HepG2 (cell line): ENCODE measurements around the gene IGF2. TPM values are rescaled to one million over a fixed set of nuclear protein-coding genes. Genes with fewer than 3 reads are reported as not detected.

Experiments
- AGO2 ChIP-seq: fragments of 200-400 bp; formaldehyde crosslinking; optimal IDR thresholded peaks from 2 replicates; pipeline ENCODE3; 2017; ENCODE audit warnings: mild to moderate bottlenecking, low read depth, low read length, moderate library complexity
- EP300 ChIP-seq, 3 experiments: sonication (generic) in 1 of 3; formaldehyde crosslinking in 1 of 3; IDR thresholded peaks; 2 replicates each; pipeline versions ENCODE4 v1.5.1 to v1.6.1; 2011 to 2020; ENCODE audit warnings: low read depth in 2 of 3, low read length in 2 of 3, borderline replicate concordance in 1 of 3, improper control_type of control experiment in 1 of 3, mild to moderate bottlenecking in 1 of 3, missing genetic modification reagents in 1 of 3, moderate library complexity in 1 of 3
- GATA4 ChIP-seq: sonication (generic); IDR thresholded peaks from 2 replicates; pipeline ENCODE4 v1.6.1; 2016; ENCODE audit warnings: antibody characterized with exemption, low read depth, borderline replicate concordance
- GPN1 ChIP-seq: sonication (generic); formaldehyde crosslinking; IDR thresholded peaks from 2 replicates; pipeline ENCODE4 v1.5.1; 2020; ENCODE audit warnings: missing genetic modification reagents, borderline replicate concordance
- ISL2 ChIP-seq: sonication (generic); formaldehyde crosslinking; IDR thresholded peaks from 2 replicates; pipeline ENCODE4 v1.5.0; 2020; ENCODE audit warnings: missing genetic modification reagents
- RFXANK ChIP-seq: IDR thresholded peaks from 2 replicates; pipeline ENCODE4 v1.6.1; 2016
- SRF ChIP-seq: IDR thresholded peaks from 2 replicates; pipeline ENCODE4 v1.6.1; 2011; ENCODE audit warnings: mild to moderate bottlenecking, low read depth, low read length, moderate library complexity
- SRSF1 ChIP-seq: fragments of 200-400 bp; formaldehyde crosslinking; optimal IDR thresholded peaks from 2 replicates; pipeline ENCODE3; 2017; ENCODE audit warnings: mild to moderate bottlenecking, low read depth, low read length, moderate library complexity
- ZBTB8A ChIP-seq: sonication (generic); formaldehyde crosslinking; IDR thresholded peaks from 2 replicates; pipeline ENCODE4 v1.4.0; 2020; ENCODE audit warnings: mild to moderate bottlenecking, low read depth, missing genetic modification reagents, borderline replicate concordance
- ZFP37 ChIP-seq: sonication (generic); formaldehyde crosslinking; IDR thresholded peaks from 2 replicates; pipeline ENCODE4 v1.4.0; 2020; ENCODE audit warnings: missing genetic modification reagents, borderline replicate concordance
- ZNF180 ChIP-seq: sonication (generic); formaldehyde crosslinking; IDR thresholded peaks from 2 replicates; pipeline ENCODE4 v1.4.0; 2020; ENCODE audit warnings: low read depth, missing genetic modification reagents, borderline replicate concordance
- ZNF331 ChIP-seq: sonication (generic); formaldehyde crosslinking; IDR thresholded peaks from 2 replicates; pipeline ENCODE4 v1.4.0; 2020; ENCODE audit warnings: missing genetic modification reagents
- ZNF350 ChIP-seq: sonication (generic); formaldehyde crosslinking; IDR thresholded peaks from 2 replicates; pipeline ENCODE4 v1.4.0; 2020; ENCODE audit warnings: mild to moderate bottlenecking, low read depth, missing genetic modification reagents, borderline replicate concordance
- ZNF780A ChIP-seq: sonication (generic); formaldehyde crosslinking; IDR thresholded peaks from 2 replicates; pipeline ENCODE4 v1.8.0; 2022; ENCODE audit warnings: mild to moderate bottlenecking, missing genetic modification reagents, moderate library complexity
- ZNF788 ChIP-seq: sonication (generic); formaldehyde crosslinking; IDR thresholded peaks from 2 replicates; pipeline ENCODE4 v1.5.0; 2020; ENCODE audit warnings: mild to moderate bottlenecking, missing genetic modification reagents, borderline replicate concordance
- polyA plus RNA-seq, 8 experiments: library from polyadenylated mRNA; depleted of rRNA in 3 of 8; stranded (reverse) in 7 of 8; unstranded in 1 of 8; fragments of >200 nt; fragmentation: Illumina TruSeq in 4 of 8; extraction: Trizol in 4 of 8; gene quantifications; 2 replicates each; pipeline versions ENCODE4 v1.2.1 to v1.2.3, GENCODE V29; 2011 to 2016; ENCODE audit warnings: low read depth in 4 of 8, missing spikeins in 1 of 8, mixed read lengths in 1 of 8; ENCODE audit not compliant: insufficient read depth in 1 of 8
- total RNA-seq, 5 experiments: library from RNA; depleted of rRNA; stranded (reverse); fragments of >200 nt; fragmentation: Illumina TruSeq; extraction: Trizol; gene quantifications; 2 replicates each; pipeline ENCODE4 v1.2.3, GENCODE V29; 2016; ENCODE audit warnings: low read depth in 1 of 5
- TF ChIP-seq, protein P1 (sequence below): sonication (generic); formaldehyde crosslinking; IDR thresholded peaks from 2 replicates; pipeline ENCODE4 v1.5.0; 2020; ENCODE audit warnings: mild to moderate bottlenecking, missing genetic modification reagents
- TF ChIP-seq, protein P2 (sequence below), 2 experiments: sonication (generic) in 1 of 2; formaldehyde crosslinking in 1 of 2; IDR thresholded peaks; 2 replicates each; pipeline versions ENCODE4 v1.4.0 to v1.6.1; 2018 to 2020; ENCODE audit warnings: missing genetic modification reagents in 2 of 2, borderline replicate concordance in 1 of 2, low read depth in 1 of 2, mild to moderate bottlenecking in 1 of 2, missing biosample characterization in 1 of 2
- TF ChIP-seq, protein P3 (sequence below): fragments of 450-650 bp; IDR thresholded peaks from 2 replicates; pipeline ENCODE4 v1.6.1; 2017

IGF2 gene
- total and polyA plus RNA-seq, 2 of the 13 experiments (the other 11 are each of a cell fraction or from before 2014, with no cell fraction given): 79.1 to 254 TPM

DNA sequence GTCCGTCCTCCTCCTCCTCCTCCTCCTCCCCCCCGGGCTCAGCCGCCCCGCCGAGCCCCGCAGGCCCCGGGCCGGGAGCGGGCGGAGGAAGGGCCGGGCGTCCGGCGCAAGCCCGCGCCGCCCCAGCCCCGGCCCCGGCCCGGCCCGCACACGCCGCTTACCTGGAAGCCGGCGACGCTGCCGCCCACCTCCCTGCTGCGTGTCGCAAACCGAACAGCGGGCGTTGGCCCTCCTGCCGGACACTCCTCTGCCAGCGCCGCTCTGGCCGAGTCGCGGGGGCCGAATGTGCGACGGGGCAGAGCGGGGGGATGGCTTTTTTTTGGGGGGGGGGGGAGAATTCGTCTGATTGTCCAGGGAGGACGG lies 1.1 kb downstream of the IGF2 start (continued):
- TF ChIP-seq SRSF1: peak; percentile 46
- TF ChIP-seq, protein P1, sequence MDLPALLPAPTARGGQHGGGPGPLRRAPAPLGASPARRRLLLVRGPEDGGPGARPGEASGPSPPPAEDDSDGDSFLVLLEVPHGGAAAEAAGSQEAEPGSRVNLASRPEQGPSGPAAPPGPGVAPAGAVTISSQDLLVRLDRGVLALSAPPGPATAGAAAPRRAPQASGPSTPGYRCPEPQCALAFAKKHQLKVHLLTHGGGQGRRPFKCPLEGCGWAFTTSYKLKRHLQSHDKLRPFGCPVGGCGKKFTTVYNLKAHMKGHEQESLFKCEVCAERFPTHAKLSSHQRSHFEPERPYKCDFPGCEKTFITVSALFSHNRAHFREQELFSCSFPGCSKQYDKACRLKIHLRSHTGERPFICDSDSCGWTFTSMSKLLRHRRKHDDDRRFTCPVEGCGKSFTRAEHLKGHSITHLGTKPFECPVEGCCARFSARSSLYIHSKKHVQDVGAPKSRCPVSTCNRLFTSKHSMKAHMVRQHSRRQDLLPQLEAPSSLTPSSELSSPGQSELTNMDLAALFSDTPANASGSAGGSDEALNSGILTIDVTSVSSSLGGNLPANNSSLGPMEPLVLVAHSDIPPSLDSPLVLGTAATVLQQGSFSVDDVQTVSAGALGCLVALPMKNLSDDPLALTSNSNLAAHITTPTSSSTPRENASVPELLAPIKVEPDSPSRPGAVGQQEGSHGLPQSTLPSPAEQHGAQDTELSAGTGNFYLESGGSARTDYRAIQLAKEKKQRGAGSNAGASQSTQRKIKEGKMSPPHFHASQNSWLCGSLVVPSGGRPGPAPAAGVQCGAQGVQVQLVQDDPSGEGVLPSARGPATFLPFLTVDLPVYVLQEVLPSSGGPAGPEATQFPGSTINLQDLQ (CRISPR knock-in tag): no peak
- peak; percentile 11; the same call in 1 of the 2 replicates for TF ChIP-seq ZNF350 (CRISPR knock-in tag)
- TF ChIP-seq ZNF780A (CRISPR knock-in tag): no peak
- TF ChIP-seq ISL2 (CRISPR knock-in tag): no peak
- no peak for TF ChIP-seq EP300 (IDR thresholded peaks at IDR 0.05; ENCODE audit: low read depth in 2 of 2, low read length in 2 of 2)
- TF ChIP-seq EP300 (CRISPR knock-in tag; IDR thresholded peaks at IDR 0.05; ENCODE audit: borderline replicate concordance): no peak
- TF ChIP-seq, protein P2, sequence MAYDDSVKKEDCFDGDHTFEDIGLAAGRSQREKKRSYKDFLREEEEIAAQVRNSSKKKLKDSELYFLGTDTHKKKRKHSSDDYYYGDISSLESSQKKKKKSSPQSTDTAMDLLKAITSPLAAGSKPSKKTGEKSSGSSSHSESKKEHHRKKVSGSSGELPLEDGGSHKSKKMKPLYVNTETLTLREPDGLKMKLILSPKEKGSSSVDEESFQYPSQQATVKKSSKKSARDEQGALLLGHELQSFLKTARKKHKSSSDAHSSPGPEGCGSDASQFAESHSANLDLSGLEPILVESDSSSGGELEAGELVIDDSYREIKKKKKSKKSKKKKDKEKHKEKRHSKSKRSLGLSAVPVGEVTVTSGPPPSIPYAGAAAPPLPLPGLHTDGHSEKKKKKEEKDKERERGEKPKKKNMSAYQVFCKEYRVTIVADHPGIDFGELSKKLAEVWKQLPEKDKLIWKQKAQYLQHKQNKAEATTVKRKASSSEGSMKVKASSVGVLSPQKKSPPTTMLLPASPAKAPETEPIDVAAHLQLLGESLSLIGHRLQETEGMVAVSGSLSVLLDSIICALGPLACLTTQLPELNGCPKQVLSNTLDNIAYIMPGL (CRISPR knock-in tag; IDR thresholded peaks at IDR 0.05; ENCODE audit: borderline replicate concordance in 1 of 2, low read depth in 1 of 2): no peak
- no peak for TF ChIP-seq GATA4
- no peak for TF ChIP-seq SRF
- no peak for TF ChIP-seq ZBTB8A (CRISPR knock-in tag)
- TF ChIP-seq AGO2: peak; percentile 97
- TF ChIP-seq ZNF180 (CRISPR knock-in tag): no peak
- TF ChIP-seq GPN1 (CRISPR knock-in tag): no peak
- TF ChIP-seq RFXANK (CRISPR knock-in tag): no peak
- no peak for TF ChIP-seq ZNF331 (CRISPR knock-in tag)
- TF ChIP-seq, protein P3, sequence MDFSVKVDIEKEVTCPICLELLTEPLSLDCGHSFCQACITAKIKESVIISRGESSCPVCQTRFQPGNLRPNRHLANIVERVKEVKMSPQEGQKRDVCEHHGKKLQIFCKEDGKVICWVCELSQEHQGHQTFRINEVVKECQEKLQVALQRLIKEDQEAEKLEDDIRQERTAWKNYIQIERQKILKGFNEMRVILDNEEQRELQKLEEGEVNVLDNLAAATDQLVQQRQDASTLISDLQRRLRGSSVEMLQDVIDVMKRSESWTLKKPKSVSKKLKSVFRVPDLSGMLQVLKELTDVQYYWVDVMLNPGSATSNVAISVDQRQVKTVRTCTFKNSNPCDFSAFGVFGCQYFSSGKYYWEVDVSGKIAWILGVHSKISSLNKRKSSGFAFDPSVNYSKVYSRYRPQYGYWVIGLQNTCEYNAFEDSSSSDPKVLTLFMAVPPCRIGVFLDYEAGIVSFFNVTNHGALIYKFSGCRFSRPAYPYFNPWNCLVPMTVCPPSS: no peak
- no peak for TF ChIP-seq ZNF788 (CRISPR knock-in tag)
- no peak for TF ChIP-seq ZFP37 (CRISPR knock-in tag)
